Neuronal stem cell (in vitro differentiated cells): ENCODE measurements around the gene USP24.

ENCODE experiments used
- DNase-seq: peaks from one replicate; pipeline ENCODE4 v3.0.0-alpha.2; 2013; ENCODE audit warnings: low spot score
- H2AFZ ChIP-seq: one replicate; pipeline ENCODE4 v1.6.1; 2013; ENCODE audit warnings: mild to moderate bottlenecking, low read length, inconsistent platforms
- H2AK5ac ChIP-seq: 2 replicates; pipeline ENCODE4 v1.6.1; 2013; ENCODE audit warnings: low read depth, mild to moderate bottlenecking, inconsistent platforms, low read length, moderate library complexity, mixed read lengths
- H2BK120ac ChIP-seq: 2 replicates; pipeline ENCODE4 v1.6.1; 2013; ENCODE audit warnings: low read depth, mild to moderate bottlenecking, inconsistent platforms, low read length, moderate library complexity, mixed read lengths
- H2BK12ac ChIP-seq: one replicate; pipeline ENCODE4 v1.6.1; 2013; ENCODE audit warnings: low read length, inconsistent platforms
- H2BK15ac ChIP-seq: 2 replicates; pipeline ENCODE4 v1.6.1; 2013; ENCODE audit warnings: mild to moderate bottlenecking, low read length, inconsistent platforms, mixed read lengths
- H2BK5ac ChIP-seq: one replicate; pipeline ENCODE4 v1.6.1; 2013; ENCODE audit warnings: inconsistent platforms, mild to moderate bottlenecking, low read length, moderate library complexity
- H3K14ac ChIP-seq: one replicate; pipeline ENCODE4 v1.6.1; 2013; ENCODE audit warnings: low read length, inconsistent platforms
- H3K18ac ChIP-seq: 2 replicates; pipeline ENCODE4 v1.6.1; 2013; ENCODE audit warnings: low read length, inconsistent platforms
- H3K23ac ChIP-seq: 2 replicates; pipeline ENCODE4 v1.6.1; 2013; ENCODE audit warnings: low read depth, mild to moderate bottlenecking, mixed read lengths, low read length, inconsistent platforms; ENCODE audit not compliant: poor library complexity
- H3K27ac ChIP-seq: replicated peaks from 3 replicates; pipeline ENCODE4 v1.5.1; 2013; ENCODE audit warnings: low read length, inconsistent platforms
- H3K27me3 ChIP-seq, 3 experiments: 2 replicates each; pipeline ENCODE4 v1.6.1; 2013; ENCODE audit warnings: low read length in 3 of 3, mild to moderate bottlenecking in 2 of 3, inconsistent platforms in 1 of 3, low read depth in 1 of 3, mixed read lengths in 1 of 3, moderate library complexity in 1 of 3; ENCODE audit not compliant: control insufficient read depth in 3 of 3, insufficient read depth in 3 of 3
- H3K36me3 ChIP-seq, 2 donors: replicated peaks in 1 of 2; 2 replicates each; pipeline ENCODE4 v1.6.1; 2013; ENCODE audit warnings: low read length in 2 of 2; ENCODE audit not compliant: control insufficient read depth in 2 of 2, insufficient read depth in 2 of 2
- H3K4ac ChIP-seq: 2 replicates; pipeline ENCODE4 v1.6.1; 2013; ENCODE audit warnings: inconsistent platforms, mild to moderate bottlenecking, low read length, moderate library complexity
- H3K4me1 ChIP-seq, 2 donors: 1 replicate in 1 of 2; 2 replicates in 1 of 2; pipeline ENCODE4 v1.6.1; 2013; ENCODE audit warnings: low read length in 2 of 2, low read depth in 1 of 2; ENCODE audit not compliant: control insufficient read depth in 2 of 2, insufficient read depth in 1 of 2
- H3K4me2 ChIP-seq: one replicate; pipeline ENCODE4 v1.6.1; 2013; ENCODE audit warnings: mild to moderate bottlenecking, low read length, inconsistent platforms; ENCODE audit not compliant: insufficient read depth, poor library complexity, severe bottlenecking
- H3K4me3 ChIP-seq, 2 donors: 2 replicates each; pipeline ENCODE4 v1.5.1; 2013; ENCODE audit warnings: low read length in 2 of 2, mild to moderate bottlenecking in 2 of 2, inconsistent platforms in 1 of 2, moderate library complexity in 1 of 2
- H3K79me1 ChIP-seq: one replicate; pipeline ENCODE4 v1.6.1; 2013; ENCODE audit warnings: low read depth, mild to moderate bottlenecking, inconsistent platforms, low read length, moderate library complexity
- H3K9ac ChIP-seq: one replicate; pipeline ENCODE4 v1.6.1; 2013; ENCODE audit warnings: mild to moderate bottlenecking, low read depth, low read length, inconsistent platforms; ENCODE audit not compliant: poor library complexity
- H3K9me3 ChIP-seq, 2 donors: replicated peaks in 1 of 2; 2 replicates each; pipeline versions ENCODE3 to v1.6.1; 2013; ENCODE audit warnings: low read length in 2 of 2, mild to moderate bottlenecking in 2 of 2, inconsistent platforms in 1 of 2, low read depth in 1 of 2, mixed read lengths in 1 of 2, moderate library complexity in 1 of 2; ENCODE audit not compliant: control insufficient read depth in 2 of 2, insufficient read depth in 1 of 2
- H4K8ac ChIP-seq: one replicate; pipeline ENCODE4 v1.6.1; 2013; ENCODE audit warnings: low read depth, mild to moderate bottlenecking, inconsistent platforms, low read length, moderate library complexity
- H4K91ac ChIP-seq: one replicate; pipeline ENCODE4 v1.6.1; 2013; ENCODE audit warnings: low read length, low read depth, mild to moderate bottlenecking, inconsistent platforms; ENCODE audit not compliant: poor library complexity
- WGBS, 2 donors: extraction: QIAGEN DNeasy Blood & Tissue Kit; methylation state at CpG; one replicate each; pipeline ENCODE4 v1.1.7; 2013; ENCODE audit warnings: missing lambda C conversion rate in 2 of 2, mixed read lengths in 1 of 2; ENCODE audit not compliant: insufficient read length in 2 of 2, insufficient replicate concordance in 1 of 2; ENCODE audit errors: extremely low coverage in 2 of 2; 5-methylcytosine and 5-hydroxymethylcytosine counted together

The USP24 gene

DNA sequence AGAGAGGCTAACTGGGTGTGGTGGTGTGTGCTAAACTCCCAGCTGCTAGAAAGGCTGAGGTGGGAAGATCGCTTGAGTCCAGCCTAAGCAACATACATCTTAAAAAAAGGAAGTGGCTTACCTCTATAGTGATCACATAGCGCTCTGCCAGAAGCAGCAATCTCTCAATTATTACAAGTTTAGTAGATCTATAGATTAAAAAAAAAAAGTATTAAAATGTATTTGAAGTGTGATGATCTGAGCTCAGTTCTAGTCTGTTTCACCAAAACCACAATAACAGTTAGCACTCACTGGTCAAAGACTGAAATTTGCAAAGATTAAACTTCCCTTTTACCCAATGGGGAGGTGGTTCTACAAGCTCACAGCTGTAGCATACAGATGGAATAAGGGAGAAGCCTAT is 76.3 kb downstream of the USP24 start:
- no peak overlapping the region for H3K4me2 ChIP-seq
- no peak overlapping the region for H3K4me3 ChIP-seq
- no peaks in the 10 kb centered on the region for H3K79me1 ChIP-seq
- no peak overlapping the region for H3K14ac ChIP-seq
- no peak overlapping the region for H3K23ac ChIP-seq
- H3K36me3 ChIP-seq, result peaks cover 19 to 99% of the 10 kb centered on the region in 2 donors
- no peaks in the 10 kb centered on the region for H3K4me1 ChIP-seq
- no peak overlapping the region for H2BK15ac ChIP-seq
- no peak overlapping the region for H2AFZ ChIP-seq
- no peak overlapping the region for H2BK120ac ChIP-seq
- no peak overlapping the region for H2BK12ac ChIP-seq
- H4K91ac ChIP-seq, result no peak overlapping the region
- no peak overlapping the region for H3K9ac ChIP-seq
- no peak for DNase-seq
- no peak overlapping the region for H2BK5ac ChIP-seq
- H3K18ac ChIP-seq, result no peak overlapping the region
- H2AK5ac ChIP-seq, result no peak overlapping the region
- H4K8ac ChIP-seq, result no peak overlapping the region
- peaks cover 0 to 1% of the 10 kb centered on the region in 2 donors for H3K9me3 ChIP-seq
- no peaks in the 10 kb centered on the region for H3K27me3 ChIP-seq
- H3K4ac ChIP-seq, result no peak overlapping the region
- no peak overlapping the region for H3K27ac ChIP-seq
- WGBS, 2 donors, result no CpG with 5 or more reads among the region's 2 CpGs

DNA sequence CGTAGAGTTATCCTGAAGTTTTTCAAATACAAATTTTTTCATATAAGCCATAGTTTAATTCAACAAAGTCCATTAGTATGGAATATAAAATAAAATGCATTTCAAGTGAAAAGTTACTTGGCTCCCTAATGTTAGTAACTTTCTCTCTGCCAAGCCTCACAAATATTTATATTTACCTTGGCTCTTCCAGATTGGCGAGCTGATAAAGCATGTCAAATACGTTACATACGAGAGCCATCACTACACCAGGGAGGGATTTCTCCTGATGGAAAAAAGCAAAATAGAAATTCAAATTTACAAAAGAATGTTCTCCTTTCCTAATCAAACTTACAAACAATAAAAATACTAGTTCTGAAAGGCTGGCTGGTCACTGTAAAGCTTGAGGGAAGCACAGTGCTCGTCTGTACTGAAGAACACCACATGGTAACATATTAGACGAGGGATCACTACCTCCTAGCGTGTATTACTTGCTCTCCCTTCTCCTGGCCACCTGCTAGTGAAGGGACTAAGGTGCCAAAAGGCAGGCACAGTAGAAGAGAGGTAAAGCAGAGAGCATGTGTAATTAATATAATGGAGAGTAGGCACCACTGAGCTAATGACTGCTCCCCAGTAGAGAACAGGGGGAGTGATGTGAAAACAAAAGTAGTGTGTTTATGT is 80.9 kb downstream of the USP24 start:
- H3K23ac ChIP-seq, result no peak overlapping the region
- H3K4me2 ChIP-seq, result no peak overlapping the region
- no peak overlapping the region for H3K18ac ChIP-seq
- no peaks in the 10 kb centered on the region for H3K27me3 ChIP-seq
- no peak overlapping the region for H2BK5ac ChIP-seq
- no peak overlapping the region for H2BK120ac ChIP-seq
- no peak overlapping the region for H3K14ac ChIP-seq
- no peaks in the 10 kb centered on the region for H3K79me1 ChIP-seq
- H3K9me3 ChIP-seq, result peaks cover 0 to 1% of the 10 kb centered on the region in 2 donors
- no peak overlapping the region for H3K4ac ChIP-seq
- no peak overlapping the region for H3K4me3 ChIP-seq
- H2BK15ac ChIP-seq, result no peak overlapping the region
- H3K4me1 ChIP-seq, result no peaks in the 10 kb centered on the region
- H2AFZ ChIP-seq, result no peak overlapping the region
- no peak overlapping the region for H3K9ac ChIP-seq
- H3K36me3 ChIP-seq, result peaks cover 22 to 100% of the 10 kb centered on the region in 2 donors
- no CpG with 5 or more reads among the region's 7 CpGs for WGBS, 2 donors
- H2AK5ac ChIP-seq, result no peak overlapping the region
- no peak overlapping the region for H3K27ac ChIP-seq
- DNase-seq, result no peak
- H2BK12ac ChIP-seq, result no peak overlapping the region
- no peak overlapping the region for H4K8ac ChIP-seq
- no peak overlapping the region for H4K91ac ChIP-seq

DNA sequence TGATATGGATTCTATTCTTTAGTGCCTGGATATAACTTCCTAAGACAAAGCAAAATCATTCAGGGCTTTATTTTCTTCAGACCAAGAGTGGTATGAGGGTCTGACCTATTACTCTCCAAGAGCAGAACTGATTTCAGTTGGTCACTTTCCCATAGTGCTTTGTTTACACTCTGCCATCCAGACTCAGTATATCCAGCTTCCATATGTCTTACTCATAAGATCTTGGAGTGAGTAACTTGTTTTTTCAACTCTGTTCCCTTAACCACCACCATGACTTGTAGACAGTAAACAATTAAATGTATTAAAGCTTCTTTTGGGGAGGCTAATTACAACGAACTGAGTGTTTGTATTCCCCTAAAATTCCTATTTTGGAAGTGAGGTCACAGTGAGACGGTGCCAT is 83.4 kb downstream of the USP24 start:
- H3K4me1 ChIP-seq, result no peaks in the 10 kb centered on the region
- no peak overlapping the region for H3K14ac ChIP-seq
- H2BK12ac ChIP-seq, result no peak overlapping the region
- no peak overlapping the region for H2BK120ac ChIP-seq
- H2BK5ac ChIP-seq, result no peak overlapping the region
- no CpG with 5 or more reads among the region's 2 CpGs for WGBS, 2 donors
- no peak overlapping the region for H4K91ac ChIP-seq
- no peak overlapping the region for H2AK5ac ChIP-seq
- H3K27me3 ChIP-seq, result no peaks in the 10 kb centered on the region
- DNase-seq, result no peak
- no peaks in the 10 kb centered on the region for H3K79me1 ChIP-seq
- H3K9me3 ChIP-seq, result peaks cover 0 to 1% of the 10 kb centered on the region in 2 donors
- no peak overlapping the region for H2BK15ac ChIP-seq
- no peak overlapping the region for H2AFZ ChIP-seq
- H3K4me3 ChIP-seq, result no peak overlapping the region
- no peak overlapping the region for H3K23ac ChIP-seq
- H3K9ac ChIP-seq, result no peak overlapping the region
- no peak overlapping the region for H3K4me2 ChIP-seq
- no peak overlapping the region for H3K27ac ChIP-seq
- H3K36me3 ChIP-seq, result peaks cover 19 to 94% of the 10 kb centered on the region in 2 donors
- H3K4ac ChIP-seq, result no peak overlapping the region
- H4K8ac ChIP-seq, result no peak overlapping the region
- H3K18ac ChIP-seq, result no peak overlapping the region

DNA sequence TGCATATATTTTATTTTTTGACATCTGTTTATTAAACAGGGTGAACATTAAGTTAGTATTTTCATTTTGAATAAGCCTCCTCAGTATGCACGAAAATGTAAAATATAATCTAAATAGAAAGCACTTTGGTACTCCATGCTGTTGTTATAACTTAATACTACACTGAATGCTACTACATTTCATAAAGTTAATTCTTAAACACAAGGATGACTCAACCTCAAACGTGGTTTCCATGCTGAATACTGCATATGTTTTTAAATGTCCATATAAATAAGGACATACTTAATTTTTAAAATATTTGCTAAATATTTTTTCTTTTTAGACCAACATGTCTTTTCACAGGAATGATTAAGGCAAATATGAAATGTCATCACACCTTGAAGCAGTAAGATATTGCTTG is 83.9 kb downstream of the USP24 start:
- Histone ChIP-seq H3K4ac (no peak overlapping the region), H3K79me1 (no peaks in the 10 kb centered on the region), H2BK15ac (no peak overlapping the region), H3K14ac (no peak overlapping the region), H2BK12ac (no peak overlapping the region), H3K9me3 (peaks cover 0 to 1% of the 10 kb centered on the region in 2 donors), H3K4me2 (no peak overlapping the region), H3K9ac (no peak overlapping the region), H3K23ac (no peak overlapping the region), H3K27me3 (no peaks in the 10 kb centered on the region), H2AK5ac (no peak overlapping the region), H3K4me3 (no peak overlapping the region), H3K18ac (no peak overlapping the region), H3K4me1 (no peaks in the 10 kb centered on the region), H3K27ac (no peak overlapping the region), H2BK120ac (no peak overlapping the region), H2BK5ac (no peak overlapping the region), H4K8ac (no peak overlapping the region), H2AFZ (no peak overlapping the region), H4K91ac (no peak overlapping the region), H3K36me3 (peaks cover 18 to 94% of the 10 kb centered on the region in 2 donors)
- no peak for DNase-seq
- no CpG with 5 or more reads among the region's 2 CpGs for WGBS, 2 donors
